ENCODE data around the gene ADGRF4. TPM values are rescaled to one million over a fixed set of nuclear protein-coding genes. Genes with fewer than 3 reads are reported as not detected.

ADGRF4 gene
- total and polyA plus RNA-seq, 2 donors (not counting 1 experiment from before 2014, with no cell fraction given): not detected

GRCh38 chr6:47700053-47700452, 1.7 kb downstream of the ADGRF4 start:
- POLR2A ChIA-PET: no interaction called here
- H3K4me3 ChIP-seq (ENCODE audit: control extremely low read depth in 1 of 5, extremely low read depth in 1 of 5, insufficient read depth in 1 of 5, low read depth in 2 of 5, low read length in 4 of 5): no peak overlapping the region
- H3K9me3 ChIP-seq (ENCODE audit: control extremely low read depth in 1 of 3, control insufficient read depth in 2 of 3, insufficient read depth in 1 of 3, low read length in 2 of 3): no peaks in the 10 kb centered on the region
- no peak for DNase-seq
- H3K4me2 ChIP-seq (replicated peaks; ENCODE audit: low read depth, low read length, poor library complexity, severe bottlenecking): no peak overlapping the region
- no peak overlapping the region for H3K27ac ChIP-seq (ENCODE audit: low read length in 2 of 2)
- Mint-ChIP-seq H3K27me3 (no peaks in the 10 kb centered on the region), H3K27ac (no peak overlapping the region), H3K4me3 (no peak overlapping the region), H3K9me3 (ENCODE audit: insufficient read depth) (no peaks in the 10 kb centered on the region), H3K4me1 (no peaks in the 10 kb centered on the region)
- 96% methylated on average over 3 of the region's 5 CpGs for WGBS (ENCODE audit: insufficient coverage)
- H3K27me3 ChIP-seq (replicated peaks in 1 of 4; ENCODE audit: control extremely low read depth in 1 of 4, control insufficient read depth in 3 of 4, insufficient read depth in 4 of 4, low read length in 3 of 4): no peaks in the 10 kb centered on the region
- no peaks in the 10 kb centered on the region for H3K36me3 ChIP-seq (replicated peaks in 1 of 2; ENCODE audit: control extremely low read depth in 1 of 2, control insufficient read depth in 1 of 2, extremely low read depth in 1 of 2, insufficient read depth in 2 of 2, low read length in 1 of 2)
- ATAC-seq (ENCODE audit: low read depth): no peak
- H3K79me2 ChIP-seq (ENCODE audit: control insufficient read depth, insufficient read depth, low read length): no peaks in the 10 kb centered on the region
- no peaks in the 10 kb centered on the region for H4K20me1 ChIP-seq (ENCODE audit: control insufficient read depth, insufficient read depth, low read length, poor library complexity, severe bottlenecking)
- intact Hi-C loops (cut with micrococcal nuclease): no loop called here
- TF ChIP-seq, protein P1, sequence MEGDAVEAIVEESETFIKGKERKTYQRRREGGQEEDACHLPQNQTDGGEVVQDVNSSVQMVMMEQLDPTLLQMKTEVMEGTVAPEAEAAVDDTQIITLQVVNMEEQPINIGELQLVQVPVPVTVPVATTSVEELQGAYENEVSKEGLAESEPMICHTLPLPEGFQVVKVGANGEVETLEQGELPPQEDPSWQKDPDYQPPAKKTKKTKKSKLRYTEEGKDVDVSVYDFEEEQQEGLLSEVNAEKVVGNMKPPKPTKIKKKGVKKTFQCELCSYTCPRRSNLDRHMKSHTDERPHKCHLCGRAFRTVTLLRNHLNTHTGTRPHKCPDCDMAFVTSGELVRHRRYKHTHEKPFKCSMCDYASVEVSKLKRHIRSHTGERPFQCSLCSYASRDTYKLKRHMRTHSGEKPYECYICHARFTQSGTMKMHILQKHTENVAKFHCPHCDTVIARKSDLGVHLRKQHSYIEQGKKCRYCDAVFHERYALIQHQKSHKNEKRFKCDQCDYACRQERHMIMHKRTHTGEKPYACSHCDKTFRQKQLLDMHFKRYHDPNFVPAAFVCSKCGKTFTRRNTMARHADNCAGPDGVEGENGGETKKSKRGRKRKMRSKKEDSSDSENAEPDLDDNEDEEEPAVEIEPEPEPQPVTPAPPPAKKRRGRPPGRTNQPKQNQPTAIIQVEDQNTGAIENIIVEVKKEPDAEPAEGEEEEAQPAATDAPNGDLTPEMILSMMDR (IDR thresholded peaks at IDR 0.05): no peak
- no peak for TF ChIP-seq EZH2 (IDR thresholded peaks at IDR 0.05; ENCODE audit: borderline replicate concordance, insufficient read depth, low read depth, low read length, poor library complexity, severe bottlenecking)
- no peaks in the 10 kb centered on the region for H3K4me1 ChIP-seq (ENCODE audit: control insufficient read depth in 2 of 2, insufficient read depth in 2 of 2, low read length in 2 of 2)
- no peak overlapping the region for H2AFZ ChIP-seq (ENCODE audit: insufficient read depth, low read depth, low read length, poor library complexity, severe bottlenecking)
- CTCF ChIA-PET: no interaction called here
- H3K9ac ChIP-seq (ENCODE audit: low read length): no peak overlapping the region

- Histone ChIP-seq H3K27ac (ENCODE audit: low read length in 2 of 2) (no peak overlapping the region), H3K4me3 (ENCODE audit: control extremely low read depth in 1 of 5, extremely low read depth in 1 of 5, insufficient read depth in 1 of 5, low read depth in 2 of 5, low read length in 4 of 5) (no peak overlapping the region), H3K9me3 (ENCODE audit: control extremely low read depth in 1 of 3, control insufficient read depth in 2 of 3, insufficient read depth in 1 of 3, low read length in 2 of 3) (no peaks in the 10 kb centered on the region), H3K36me3 (replicated peaks in 1 of 2; ENCODE audit: control extremely low read depth in 1 of 2, control insufficient read depth in 1 of 2, extremely low read depth in 1 of 2, insufficient read depth in 2 of 2, low read length in 1 of 2) (no peaks in the 10 kb centered on the region), H3K4me2 (replicated peaks; ENCODE audit: low read depth, low read length, poor library complexity, severe bottlenecking) (no peak overlapping the region), H3K27me3 (replicated peaks in 1 of 4; ENCODE audit: control extremely low read depth in 1 of 4, control insufficient read depth in 3 of 4, insufficient read depth in 4 of 4, low read length in 3 of 4) (no peaks in the 10 kb centered on the region), H3K4me1 (ENCODE audit: control insufficient read depth in 2 of 2, insufficient read depth in 2 of 2, low read length in 2 of 2) (no peaks in the 10 kb centered on the region), H3K79me2 (ENCODE audit: control insufficient read depth, insufficient read depth, low read length) (no peaks in the 10 kb centered on the region), H4K20me1 (ENCODE audit: control insufficient read depth, insufficient read depth, low read length, poor library complexity, severe bottlenecking) (no peaks in the 10 kb centered on the region), H3K9ac (ENCODE audit: low read length) (no peak overlapping the region), H2AFZ (ENCODE audit: insufficient read depth, low read depth, low read length, poor library complexity, severe bottlenecking) (no peak overlapping the region)
- ChIA-PET POLR2A (no interaction called here), CTCF (no interaction called here)
- Mint-ChIP-seq H3K9me3 (ENCODE audit: insufficient read depth) (no peaks in the 10 kb centered on the region), H3K4me1 (no peaks in the 10 kb centered on the region), H3K27me3 (no peaks in the 10 kb centered on the region), H3K4me3 (no peak overlapping the region), H3K27ac (no peak overlapping the region)
- 100% methylated on average over 1 of the region's 2 CpGs for WGBS (ENCODE audit: insufficient coverage)
- DNase-seq (no peak), ATAC-seq (ENCODE audit: low read depth) (no peak)
- intact Hi-C loops (cut with micrococcal nuclease): no loop called here
- TF ChIP-seq, protein P1 (IDR thresholded peaks at IDR 0.05): no peak
- no peak for TF ChIP-seq EZH2 (IDR thresholded peaks at IDR 0.05; ENCODE audit: borderline replicate concordance, insufficient read depth, low read depth, low read length, poor library complexity, severe bottlenecking)
Measured at GRCh38 chr6:47700596-47700995, 2.2 kb downstream of the ADGRF4 start.
